ENCODE results near the gene CACNA1G. TPM values are rescaled to one million over a fixed set of nuclear protein-coding genes. Genes with fewer than 3 reads are reported as not detected.

Gene CACNA1G
- total and polyA plus RNA-seq, 3 donors from 2014 or later, result 1.3 to 1.7 (median 1.7) TPM

DNA sequence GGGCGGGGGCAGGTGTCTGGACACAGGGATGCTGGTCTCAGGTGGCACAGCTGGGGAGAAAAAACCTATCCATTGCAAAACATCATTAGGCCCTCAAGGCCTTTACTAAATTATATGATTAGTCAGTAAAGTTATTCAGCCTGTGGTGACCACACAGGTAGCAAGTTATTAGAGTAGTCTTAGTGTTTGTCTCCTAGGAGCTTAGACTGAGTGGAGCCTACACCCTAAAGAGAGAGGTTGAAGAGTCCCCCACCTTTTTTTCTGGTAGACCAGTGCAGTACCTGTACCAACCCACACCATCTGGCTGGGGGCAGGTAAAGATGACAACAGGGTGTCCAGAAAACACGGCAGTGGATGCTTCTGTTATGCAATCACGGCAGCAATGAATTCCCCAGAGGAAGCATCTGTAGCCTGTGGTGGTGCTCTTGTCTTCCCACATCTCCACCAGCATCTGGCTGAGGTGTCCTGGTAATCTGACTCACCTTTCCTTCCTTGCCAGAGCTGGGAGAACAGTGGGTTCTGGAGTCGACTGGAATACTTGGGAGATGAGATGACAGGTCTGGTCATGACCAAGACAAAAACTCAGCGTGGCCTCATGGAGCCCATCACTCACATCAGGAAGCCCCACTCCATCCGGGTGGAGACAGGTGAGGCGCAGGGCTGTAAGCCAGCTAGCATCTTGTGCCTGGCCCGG, 41.2 kb upstream of the CACNA1G start:
- intact Hi-C loops (cut with DNase I; ENCODE audit: low total_unique reads), result no loop called here
- 71 to 86% methylated on average over 5 to 8 of the region's 8 CpGs for WGBS, 2 donors
- TF ChIP-seq POLR2A (IDR thresholded peaks at IDR 0.05), result no peak
- TF ChIP-seq, protein P1, sequence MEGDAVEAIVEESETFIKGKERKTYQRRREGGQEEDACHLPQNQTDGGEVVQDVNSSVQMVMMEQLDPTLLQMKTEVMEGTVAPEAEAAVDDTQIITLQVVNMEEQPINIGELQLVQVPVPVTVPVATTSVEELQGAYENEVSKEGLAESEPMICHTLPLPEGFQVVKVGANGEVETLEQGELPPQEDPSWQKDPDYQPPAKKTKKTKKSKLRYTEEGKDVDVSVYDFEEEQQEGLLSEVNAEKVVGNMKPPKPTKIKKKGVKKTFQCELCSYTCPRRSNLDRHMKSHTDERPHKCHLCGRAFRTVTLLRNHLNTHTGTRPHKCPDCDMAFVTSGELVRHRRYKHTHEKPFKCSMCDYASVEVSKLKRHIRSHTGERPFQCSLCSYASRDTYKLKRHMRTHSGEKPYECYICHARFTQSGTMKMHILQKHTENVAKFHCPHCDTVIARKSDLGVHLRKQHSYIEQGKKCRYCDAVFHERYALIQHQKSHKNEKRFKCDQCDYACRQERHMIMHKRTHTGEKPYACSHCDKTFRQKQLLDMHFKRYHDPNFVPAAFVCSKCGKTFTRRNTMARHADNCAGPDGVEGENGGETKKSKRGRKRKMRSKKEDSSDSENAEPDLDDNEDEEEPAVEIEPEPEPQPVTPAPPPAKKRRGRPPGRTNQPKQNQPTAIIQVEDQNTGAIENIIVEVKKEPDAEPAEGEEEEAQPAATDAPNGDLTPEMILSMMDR (IDR thresholded peaks at IDR 0.05), result no peak
- Histone ChIP-seq H3K9me3 (no peaks in the 10 kb centered on the region), H3K36me3 (ENCODE audit: low read depth, missing control alignments) (no peaks in the 10 kb centered on the region), H3K27me3 (no peaks in the 10 kb centered on the region), H3K4me1 (peaks cover 33% of the 10 kb centered on the region), H3K4me3 (no peak overlapping the region), H3K27ac (peak overlapping the region; percentile 66 to 82)
- DNase-seq, result no peak

DNA sequence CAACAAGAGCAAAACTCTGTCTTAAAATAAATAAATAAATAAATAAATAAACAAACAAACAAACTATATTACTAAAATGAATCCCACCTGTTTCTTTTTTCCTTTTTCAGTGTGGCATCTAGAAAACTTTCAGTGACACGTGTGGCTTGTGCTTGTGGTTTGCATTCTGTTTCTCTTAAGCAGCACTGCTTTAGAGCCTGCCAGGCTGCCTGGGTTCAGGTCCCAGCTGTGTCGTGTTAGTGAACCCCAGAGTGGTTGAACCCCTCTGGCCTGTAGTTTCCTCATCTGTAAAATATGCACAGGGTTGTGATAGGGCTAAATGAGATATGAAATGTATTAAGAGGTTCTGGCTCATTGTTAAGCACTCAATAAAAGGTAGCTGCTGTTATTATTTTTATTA, 40.0 kb upstream of the CACNA1G start:
- 76 to 86% methylated on average over 2 of the region's 2 CpGs for WGBS, 2 donors
- H3K27me3 ChIP-seq, result no peaks in the 10 kb centered on the region
- H3K36me3 ChIP-seq (ENCODE audit: low read depth, missing control alignments), result no peaks in the 10 kb centered on the region
- H3K4me3 ChIP-seq, result no peak overlapping the region
- TF ChIP-seq POLR2A (IDR thresholded peaks at IDR 0.05), result no peak
- TF ChIP-seq, protein P1 (IDR thresholded peaks at IDR 0.05), result no peak
- intact Hi-C loops (cut with DNase I; ENCODE audit: low total_unique reads), result no loop called here
- no peak for DNase-seq
- H3K9me3 ChIP-seq, result no peaks in the 10 kb centered on the region
- no peak overlapping the region for H3K27ac ChIP-seq
- peaks cover 22% of the 10 kb centered on the region for H3K4me1 ChIP-seq

DNA sequence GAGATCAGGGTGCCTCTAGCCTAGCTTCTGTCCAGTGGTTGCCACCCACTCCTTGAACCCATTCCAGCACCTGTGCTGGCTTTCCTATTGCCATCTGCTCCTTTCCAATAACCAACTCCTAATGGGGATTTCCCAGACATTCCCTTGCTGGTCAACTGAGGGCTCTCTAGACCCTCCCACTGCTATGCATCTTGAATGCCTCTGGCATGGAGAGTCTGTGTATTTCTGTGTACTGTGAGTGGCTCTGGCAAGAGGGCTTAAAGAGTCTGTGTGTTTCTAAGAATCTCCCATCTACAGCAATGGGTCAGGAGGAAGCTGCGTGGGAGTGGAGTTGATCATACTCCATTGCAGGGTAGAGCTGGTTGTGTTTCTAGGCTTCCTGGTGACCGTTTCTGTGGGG, 39.0 kb upstream of the CACNA1G start:
- H3K27me3 ChIP-seq, result no peaks in the 10 kb centered on the region
- H3K4me3 ChIP-seq, result no peak overlapping the region
- no peaks in the 10 kb centered on the region for H3K36me3 ChIP-seq (ENCODE audit: low read depth, missing control alignments)
- 93 to 100% methylated on average over 2 of the region's 2 CpGs for WGBS, 2 donors
- H3K9me3 ChIP-seq, result no peaks in the 10 kb centered on the region
- no peak for TF ChIP-seq POLR2A (IDR thresholded peaks at IDR 0.05)
- TF ChIP-seq, protein P1 (IDR thresholded peaks at IDR 0.05), result no peak
- H3K4me1 ChIP-seq, result peaks cover 18% of the 10 kb centered on the region
- no peak for DNase-seq
- no peak overlapping the region for H3K27ac ChIP-seq
- intact Hi-C loops (cut with DNase I; ENCODE audit: low total_unique reads), result no loop called here

DNA sequence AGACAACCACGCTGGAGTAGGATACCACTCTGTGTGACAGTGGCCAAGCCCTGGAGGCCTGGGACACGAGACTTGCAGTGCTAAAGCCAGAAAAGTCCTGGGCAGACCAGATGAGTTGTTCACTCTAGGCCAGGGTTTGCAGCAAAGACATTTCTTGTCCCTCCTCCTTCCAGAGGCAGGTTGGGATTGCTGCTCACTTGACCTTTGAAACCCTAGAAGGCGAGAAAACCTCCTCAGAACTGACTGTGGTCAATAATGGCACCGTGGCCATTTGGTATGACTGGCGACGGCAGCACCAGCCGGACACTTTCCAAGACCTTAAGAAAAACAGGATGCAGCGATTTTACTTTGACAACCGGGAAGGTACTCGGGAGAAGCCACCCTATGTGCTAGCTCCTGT, 37.7 kb upstream of the CACNA1G start:
- Histone ChIP-seq H3K27me3 (no peaks in the 10 kb centered on the region), H3K4me1 (peaks cover 18% of the 10 kb centered on the region), H3K4me3 (no peak overlapping the region), H3K9me3 (no peaks in the 10 kb centered on the region), H3K36me3 (ENCODE audit: low read depth, missing control alignments) (no peaks in the 10 kb centered on the region), H3K27ac (no peak overlapping the region)
- 95 to 96% methylated on average over 4 to 10 of the region's 10 CpGs for WGBS, 2 donors
- TF ChIP-seq POLR2A (IDR thresholded peaks at IDR 0.05), result no peak
- intact Hi-C loops (cut with DNase I; ENCODE audit: low total_unique reads), result no loop called here
- no peak for DNase-seq

DNA sequence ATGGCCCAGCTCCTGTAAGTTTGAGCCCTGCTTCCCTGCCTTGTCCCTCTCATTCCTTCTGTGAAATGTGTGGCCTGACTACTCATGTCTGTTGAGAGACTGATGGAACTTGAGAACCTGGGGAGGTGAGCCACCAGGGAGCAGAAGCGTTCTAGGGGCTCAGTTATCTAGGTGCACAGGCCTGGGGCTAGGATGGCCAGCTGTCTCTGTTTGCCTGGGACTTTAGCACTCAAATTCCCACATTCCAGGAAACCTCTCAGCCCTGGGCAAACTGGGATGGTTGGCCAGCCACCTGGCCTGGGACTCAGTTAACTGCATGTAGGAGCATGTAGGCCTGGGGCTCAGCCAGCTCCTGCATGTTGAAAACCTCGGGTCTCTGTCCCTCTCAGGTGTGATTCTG, 37.3 kb upstream of the CACNA1G start:
- peaks cover 18% of the 10 kb centered on the region for H3K4me1 ChIP-seq

More for the DNA sequence above, 37.3 kb upstream of the CACNA1G start:
- no peak for DNase-seq
- intact Hi-C loops (cut with DNase I; ENCODE audit: low total_unique reads), result no loop called here
- H3K4me3 ChIP-seq, result no peak overlapping the region
- H3K36me3 ChIP-seq (ENCODE audit: low read depth, missing control alignments), result no peaks in the 10 kb centered on the region
- no peaks in the 10 kb centered on the region for H3K9me3 ChIP-seq
- 94 to 100% methylated on average over 1 to 2 of the region's 2 CpGs for WGBS, 2 donors
- TF ChIP-seq POLR2A (IDR thresholded peaks at IDR 0.05), result no peak
- TF ChIP-seq, protein P1 (IDR thresholded peaks at IDR 0.05), result no peak
- no peak overlapping the region for H3K27ac ChIP-seq
- no peaks in the 10 kb centered on the region for H3K27me3 ChIP-seq

Data from testis (tissue), 3 donors.